HG02763 (cell line): ENCODE data around the gene TBCK.
"Not testable (repeated sequence)": the region's sequence is repeated elsewhere in the genome, so short reads cannot be mapped to it uniquely, and the experiment has no call there.

Source experiments
- ATAC-seq: cut with Tn5 transposase; IDR thresholded peaks from one replicate; pipeline ENCODE4 v1.9.1; 2021; ENCODE audit warnings: mild to moderate bottlenecking, moderate library complexity; ENCODE audit not compliant: unreplicated experiment

Gene TBCK

DNA sequence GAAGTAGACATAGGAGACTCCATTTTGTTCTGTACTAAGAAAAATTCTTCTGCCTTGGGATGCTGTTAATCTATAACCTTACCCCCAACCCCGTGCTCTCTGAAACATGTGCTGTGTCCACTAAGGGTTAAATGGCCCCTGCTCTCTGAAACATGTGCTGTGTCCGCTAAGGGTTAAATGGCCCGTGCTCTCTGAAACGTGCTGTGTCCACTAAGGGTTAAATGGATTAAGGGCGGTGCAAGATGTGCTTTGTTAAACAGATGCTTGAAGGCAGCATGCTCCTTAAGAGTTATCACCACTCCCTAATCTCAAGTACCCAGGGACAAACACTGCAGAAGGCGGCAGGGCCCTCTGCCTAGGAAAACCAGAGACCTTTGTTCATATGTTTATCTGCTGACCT, 5.8 kb upstream of the TBCK start:
- ATAC-seq = not testable (repeated sequence)

GRCh38 chr4:106321168-106321567, 5.2 kb upstream of the TBCK start:
- ATAC-seq = not testable (repeated sequence)

DNA sequence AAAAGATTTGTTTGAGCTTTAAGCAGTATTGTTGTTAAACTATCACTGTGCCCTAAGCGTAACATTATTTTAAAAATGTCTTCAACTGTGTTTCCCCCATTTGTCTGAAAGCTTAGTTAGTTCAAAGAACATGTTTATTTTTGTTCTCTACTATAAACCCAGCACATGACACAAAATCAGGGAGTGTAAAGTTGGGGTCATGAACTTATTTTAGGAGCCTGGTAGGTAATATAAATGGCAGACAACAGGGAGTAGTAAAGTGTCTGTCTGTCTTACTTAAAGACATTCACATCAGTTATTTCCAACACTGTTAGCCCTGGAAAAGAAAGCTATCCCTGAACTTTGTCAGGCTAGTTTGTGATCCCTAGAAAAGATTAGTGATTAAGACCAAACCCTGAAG, 4.2 kb upstream of the TBCK start:
- ATAC-seq = no peak

GRCh38 chr4:106318511-106318910, 2.5 kb upstream of the TBCK start:
- ATAC-seq = no peak

DNA sequence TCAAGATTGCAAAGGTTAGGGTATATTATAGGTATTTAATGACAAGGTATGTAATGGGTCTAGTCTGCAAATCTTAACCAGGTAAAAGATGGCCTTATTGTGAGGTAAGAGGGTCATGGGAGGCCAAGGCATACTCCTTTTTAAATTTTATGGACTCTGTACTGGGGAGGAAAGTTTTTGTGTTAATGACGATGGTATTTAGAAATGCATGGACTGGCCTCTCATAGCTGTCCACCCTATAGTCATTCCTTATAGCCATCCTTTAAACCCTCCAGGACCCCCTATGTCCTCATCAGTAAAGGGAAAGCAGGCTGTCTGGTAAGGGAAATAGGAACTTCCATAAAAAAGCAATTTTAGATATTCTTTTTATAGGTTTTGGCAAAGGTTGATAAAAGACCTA, 1.8 kb upstream of the TBCK start:
- no peak for ATAC-seq

DNA sequence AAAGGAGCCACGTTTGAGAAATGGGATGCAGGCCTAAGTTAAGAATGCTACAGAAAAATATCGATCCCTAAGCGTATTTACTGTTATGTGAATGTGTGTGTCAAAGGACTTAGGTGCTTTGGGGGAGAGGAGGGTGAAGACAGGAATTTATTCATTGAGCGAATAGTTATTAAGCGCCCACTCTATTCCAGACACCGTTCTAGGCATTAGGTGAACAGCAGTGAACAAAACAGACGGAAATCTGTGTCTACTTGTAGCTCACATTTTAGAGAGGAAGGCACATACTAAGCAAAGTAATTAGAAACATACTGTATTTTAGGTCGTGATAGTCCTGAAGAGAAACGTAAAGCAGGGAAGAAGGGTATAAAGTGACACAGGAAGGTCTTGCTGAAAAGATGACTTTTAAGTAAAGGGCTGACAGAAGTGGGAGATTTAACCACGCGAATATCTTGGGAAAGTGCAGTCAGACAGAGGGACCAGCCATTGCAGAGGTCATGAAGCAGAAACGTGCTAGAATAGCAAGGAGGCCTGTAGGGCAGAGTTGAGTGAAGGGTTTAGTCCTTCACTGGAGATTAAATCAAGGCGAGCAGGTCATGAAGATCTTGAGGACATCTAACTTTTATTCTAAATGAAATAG, 882 bp upstream of the TBCK start:
- ATAC-seq = no peak

- peak; percentile 22 for ATAC-seq
Measured at GRCh38 chr4:106315476-106315967, 487 bp downstream of the TBCK start.

DNA sequence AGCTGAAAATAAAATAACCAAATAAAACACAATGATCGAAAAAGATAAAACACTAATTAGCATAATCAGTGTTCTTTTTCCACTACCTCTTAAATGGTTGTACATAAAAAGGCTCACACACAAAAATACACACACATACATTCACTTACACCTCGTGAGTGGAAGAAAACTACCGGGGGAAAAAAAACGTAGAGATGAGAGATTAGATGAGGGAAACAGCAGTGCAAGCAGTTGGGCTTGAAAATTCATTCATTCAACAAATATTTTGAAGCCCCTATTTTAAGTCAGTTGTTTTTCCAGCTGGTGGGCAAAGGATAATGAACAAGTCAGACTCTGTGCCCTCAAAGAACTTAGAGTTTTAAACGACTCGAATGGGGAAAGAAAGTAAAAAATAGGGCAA, 1.0 kb downstream of the TBCK start:
- no peak for ATAC-seq

DNA sequence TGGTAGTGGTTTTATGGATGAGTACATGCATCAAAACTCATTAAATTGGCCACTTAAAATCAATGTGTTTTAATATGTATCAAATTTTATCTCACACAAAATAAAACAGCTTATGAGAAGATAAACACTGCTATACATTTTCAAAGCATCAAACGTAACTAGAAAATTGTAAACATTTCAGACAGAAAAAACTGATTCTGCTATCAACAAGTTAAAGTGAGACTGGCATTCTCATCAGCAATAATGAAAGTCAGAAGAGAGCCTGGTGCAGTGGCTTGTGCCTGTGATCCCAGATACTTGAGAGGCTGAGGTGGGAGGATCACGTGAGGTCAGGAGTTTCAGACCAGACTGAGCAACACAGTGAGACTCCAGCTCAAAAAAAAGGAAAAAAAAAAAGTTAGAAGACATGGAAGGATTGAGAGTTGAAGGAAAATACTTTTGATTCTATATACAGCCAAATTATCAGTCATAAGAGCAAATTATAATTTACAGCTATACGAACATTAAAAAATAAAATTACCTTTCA, 2.9 kb downstream of the TBCK start:
- no peak for ATAC-seq

DNA sequence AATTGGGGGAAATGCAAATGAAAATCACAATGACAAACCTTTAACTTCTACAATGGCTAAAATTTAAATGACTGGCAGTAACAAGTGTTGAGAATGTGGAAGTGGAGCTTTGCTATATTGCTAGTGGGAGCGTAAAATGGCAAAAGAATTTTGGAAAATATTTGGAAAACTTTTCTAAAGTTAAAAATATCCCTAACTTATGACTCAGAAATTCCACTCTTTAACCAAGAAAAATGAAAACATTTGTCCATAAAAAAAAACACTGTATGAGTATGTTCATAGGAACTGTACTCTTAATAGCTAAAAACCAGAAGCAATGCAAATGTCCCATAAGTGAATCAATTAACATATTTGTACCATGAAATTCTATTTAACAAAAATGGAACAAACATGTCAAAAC, 3.6 kb downstream of the TBCK start:
- ATAC-seq = no peak

DNA sequence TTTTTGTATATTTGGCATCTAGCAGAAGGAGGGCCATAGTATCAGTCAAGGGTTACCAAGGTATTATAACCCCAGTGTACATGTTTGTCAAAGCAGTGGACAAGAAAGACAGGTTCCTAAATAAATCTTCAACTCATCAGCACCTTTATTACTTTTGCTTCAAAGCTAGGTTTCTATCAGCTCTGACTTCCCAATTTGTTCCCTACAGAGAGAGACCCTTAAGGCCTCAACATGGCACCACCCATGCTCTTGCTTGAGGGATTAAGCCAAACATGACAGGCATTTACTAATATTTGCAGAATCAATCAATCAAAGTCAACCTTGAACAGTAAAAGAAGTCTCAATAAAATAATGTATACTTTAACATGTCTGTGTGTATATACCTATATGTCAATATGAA, 9.4 kb downstream of the TBCK start:
- ATAC-seq = no peak

GRCh38 chr4:106305435-106306055, 10.5 kb downstream of the TBCK start:
- no peak for ATAC-seq

GRCh38 chr4:106304632-106305031, 11.4 kb downstream of the TBCK start:
- ATAC-seq = no peak

DNA sequence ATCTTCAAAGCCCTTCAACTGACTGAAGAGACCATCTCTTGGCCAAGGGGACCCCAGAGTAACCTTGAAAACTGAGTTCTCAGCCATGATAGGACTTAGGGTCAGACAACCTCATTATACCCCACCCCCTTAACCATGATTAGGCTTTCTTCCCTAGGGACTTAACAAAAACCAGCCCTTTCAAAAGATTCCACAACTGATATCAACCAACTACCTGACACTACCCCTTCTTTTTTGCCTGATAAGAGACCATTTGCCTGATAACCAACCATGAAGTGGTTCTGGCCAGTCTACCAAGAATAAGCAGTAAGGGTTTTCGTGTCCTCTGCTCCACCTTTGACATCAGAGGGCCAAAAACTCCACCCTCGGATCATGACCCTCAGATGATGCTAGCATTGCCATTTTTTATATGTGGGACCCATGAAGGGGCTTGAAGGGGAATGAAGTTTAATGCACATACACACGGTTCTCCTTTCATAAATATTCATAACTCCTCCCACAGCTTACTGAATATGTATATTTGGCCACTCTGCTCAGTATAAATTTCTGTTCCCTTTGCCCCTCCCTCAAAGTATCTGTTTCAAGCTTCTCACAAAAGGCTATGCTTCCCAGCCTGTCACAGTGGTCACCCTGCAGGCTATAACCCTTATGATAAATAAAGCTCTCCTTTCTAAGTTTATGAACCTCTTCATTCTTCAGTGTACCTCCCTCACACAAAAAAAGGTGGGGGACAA, 12.3 kb downstream of the TBCK start:
- ATAC-seq = no peak

- ATAC-seq = no peak
Measured at GRCh38 chr4:106302062-106302438, 14.0 kb downstream of the TBCK start.

- no peak for ATAC-seq
Measured at GRCh38 chr4:106301393-106302061, 14.5 kb downstream of the TBCK start.

GRCh38 chr4:106299977-106300376, 16.0 kb downstream of the TBCK start:
- ATAC-seq = no peak

DNA sequence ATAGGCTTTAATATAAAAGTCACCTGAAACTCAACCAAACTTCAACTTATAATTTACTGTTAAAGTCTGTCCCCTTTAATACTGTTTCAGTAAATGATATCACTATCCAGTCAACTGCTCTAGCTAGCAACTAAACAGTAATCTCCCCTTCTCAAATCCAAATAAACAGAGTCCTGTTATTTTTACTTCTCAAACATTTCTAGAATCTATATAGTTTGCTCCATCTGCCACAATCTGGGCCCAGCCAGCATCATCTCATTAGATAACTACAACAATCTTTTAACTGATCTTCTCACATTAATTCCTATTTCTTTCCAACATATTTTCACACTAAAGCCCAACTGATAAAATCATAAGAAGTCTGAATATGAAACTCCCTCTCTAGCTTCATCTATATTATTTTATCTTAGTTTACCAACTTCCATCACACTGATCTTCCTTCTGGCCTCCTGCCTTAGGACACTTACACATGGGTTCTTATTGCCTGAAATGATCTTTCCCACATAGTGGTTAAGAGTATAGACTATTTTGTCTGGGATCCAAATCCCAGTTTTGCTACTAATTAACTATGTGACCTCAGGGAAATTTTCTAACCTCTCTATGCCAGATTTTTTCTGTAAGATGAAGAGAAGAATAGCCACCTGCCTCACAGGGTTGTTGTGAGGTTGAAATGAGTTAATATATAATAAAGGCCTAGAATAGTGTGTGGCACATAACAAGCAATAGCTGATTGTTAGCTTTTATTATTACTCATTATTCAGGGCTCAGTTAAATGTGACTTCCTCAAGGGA, 18.6 kb downstream of the TBCK start:
- no peak for ATAC-seq

DNA sequence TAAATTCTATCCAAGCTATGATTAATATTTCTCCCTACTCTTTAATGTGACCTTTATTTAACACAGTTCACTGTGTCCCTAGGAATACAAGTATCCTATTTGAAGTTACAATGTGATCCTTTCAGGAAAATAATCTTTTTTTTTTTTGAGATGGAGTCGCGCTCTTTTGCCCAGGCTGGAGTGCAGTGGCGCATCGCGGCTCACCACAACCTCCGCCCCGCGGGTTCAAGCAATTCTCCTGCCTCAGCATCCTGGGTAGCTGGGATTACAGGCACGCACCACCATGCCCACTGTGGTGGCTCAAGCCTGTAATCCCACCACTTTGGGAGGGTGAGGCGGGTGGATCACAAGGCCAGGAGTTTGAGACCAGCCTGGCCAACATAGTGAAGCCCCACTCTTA, 21.9 kb downstream of the TBCK start:
- no peak for ATAC-seq

DNA sequence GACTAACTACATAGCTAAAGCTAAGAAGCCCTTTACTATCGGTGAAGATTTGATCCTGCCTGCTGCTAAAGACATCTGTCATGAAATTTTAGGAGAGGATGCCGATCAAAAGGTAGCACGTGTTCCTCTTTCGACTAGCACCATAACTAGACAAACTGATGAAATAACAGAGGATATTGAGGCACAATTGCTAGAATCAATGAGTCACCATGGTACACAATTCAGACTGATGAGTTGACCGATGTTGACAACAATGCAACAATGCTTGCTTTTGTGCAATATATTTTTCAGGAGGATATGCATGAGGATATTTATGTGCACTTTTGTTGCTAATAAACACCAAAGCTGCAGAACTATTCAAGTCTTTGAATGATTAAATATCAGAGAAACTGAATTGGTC, 24.3 kb downstream of the TBCK start:
- no peak for ATAC-seq

GRCh38 chr4:106289737-106290136, 26.3 kb downstream of the TBCK start:
- no peak for ATAC-seq
